Activated CD4-positive, alpha-beta T cell treated with anti-CD3 and anti-CD28 coated beads, Interleukin-2, amount 50 U/mL, for 4 hours (primary cell): ENCODE measurements around the gene MAGEB17.
"Not testable (repeated sequence)": the region's sequence is repeated elsewhere in the genome, so short reads cannot be mapped to it uniquely, and the experiment has no call there.

ENCODE experiments used
- DNase-seq, 2 experiments: peaks; one replicate each; pipeline ENCODE4 v3.0.0-alpha.2; 2020

The MAGEB17 gene

DNA sequence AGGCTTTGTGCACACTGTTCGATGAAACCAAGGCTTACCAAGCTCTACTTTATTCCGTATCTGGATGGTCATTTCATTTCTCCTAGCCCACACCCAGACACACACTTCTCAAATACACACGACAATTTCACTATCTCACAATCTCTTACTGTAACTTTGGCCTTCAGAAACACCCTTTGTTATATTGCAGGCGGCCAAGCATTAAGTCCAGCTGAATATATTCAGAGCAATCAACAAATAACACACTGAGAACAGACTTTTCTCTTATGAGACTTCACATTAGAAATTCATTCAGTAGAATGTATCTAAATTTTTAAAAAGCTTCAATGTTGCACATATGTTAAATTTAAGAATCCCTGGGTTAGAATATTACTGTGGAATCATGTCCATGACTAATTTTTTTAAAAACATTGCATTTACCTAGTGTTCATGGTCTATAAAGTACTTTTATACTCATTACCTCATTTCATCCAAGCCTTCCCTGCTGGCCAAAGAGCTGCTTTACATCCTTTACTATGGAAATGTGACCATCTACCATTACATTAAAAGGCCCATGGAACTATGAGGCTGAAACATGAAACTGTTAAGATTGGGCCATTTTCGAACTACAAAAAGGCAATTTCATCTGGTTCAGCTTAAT is 10.5 kb upstream of the MAGEB17 start:
- no peak for DNase-seq

DNA sequence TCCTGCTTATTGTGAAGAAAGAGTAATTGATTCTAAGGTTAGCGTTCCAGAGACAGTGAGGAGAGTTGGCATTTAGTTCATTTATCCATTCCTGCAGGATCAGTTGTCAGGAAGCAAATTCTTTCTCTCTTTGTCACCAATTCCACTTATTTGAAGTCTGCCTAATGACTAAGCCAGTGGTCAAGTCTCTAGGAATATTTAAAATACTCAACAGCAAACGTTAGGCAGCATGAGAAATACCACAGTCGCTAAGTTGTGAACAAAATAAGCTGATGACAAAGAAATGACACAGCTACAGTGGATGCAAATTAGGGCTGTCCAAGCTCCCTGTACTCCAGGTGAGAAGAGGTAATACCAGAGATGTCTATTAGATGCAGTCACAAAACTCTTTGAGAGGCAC is 6.6 kb upstream of the MAGEB17 start:
- DNase-seq = no peak

DNA sequence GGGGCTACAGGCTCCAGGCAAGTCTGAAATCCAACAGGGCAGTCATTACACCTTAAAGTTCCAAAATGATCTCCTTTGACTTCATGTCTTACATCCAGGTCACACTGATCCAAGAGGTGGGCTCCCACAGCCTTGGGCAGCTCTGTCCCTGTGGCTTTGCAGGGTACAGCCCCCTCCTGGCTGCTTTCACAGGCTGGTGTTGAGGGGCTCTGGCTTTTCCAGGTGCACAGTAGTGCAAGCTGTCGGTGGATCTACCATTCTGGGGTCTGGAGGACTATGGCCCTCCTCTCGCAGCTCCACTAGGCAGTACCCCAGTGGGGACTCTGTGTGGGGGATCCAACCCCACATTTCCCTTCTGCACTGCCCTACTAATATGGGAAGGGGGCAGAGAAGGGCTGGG is 6.1 kb upstream of the MAGEB17 start:
- DNase-seq = not testable (repeated sequence)

DNA sequence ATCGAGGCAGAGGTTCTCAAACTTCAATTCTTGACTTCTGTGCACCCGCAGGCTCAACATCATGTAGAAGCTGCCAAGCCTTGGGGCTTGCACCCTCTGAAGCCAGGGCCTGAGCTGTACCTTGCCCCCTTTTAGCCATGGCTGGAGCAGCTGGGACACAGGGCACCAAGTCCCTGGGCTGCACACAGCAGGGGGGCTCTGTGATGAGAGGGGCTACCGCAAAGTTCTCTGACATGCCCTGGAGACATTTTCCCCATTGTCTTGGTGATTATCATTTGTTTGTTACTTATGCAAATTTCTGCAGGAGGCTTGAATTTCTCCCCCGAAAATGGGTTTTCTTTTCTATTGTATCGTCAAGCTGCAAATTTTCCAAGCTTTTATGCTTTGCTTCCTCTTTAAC is 4.9 kb upstream of the MAGEB17 start:
- no peak for DNase-seq

DNA sequence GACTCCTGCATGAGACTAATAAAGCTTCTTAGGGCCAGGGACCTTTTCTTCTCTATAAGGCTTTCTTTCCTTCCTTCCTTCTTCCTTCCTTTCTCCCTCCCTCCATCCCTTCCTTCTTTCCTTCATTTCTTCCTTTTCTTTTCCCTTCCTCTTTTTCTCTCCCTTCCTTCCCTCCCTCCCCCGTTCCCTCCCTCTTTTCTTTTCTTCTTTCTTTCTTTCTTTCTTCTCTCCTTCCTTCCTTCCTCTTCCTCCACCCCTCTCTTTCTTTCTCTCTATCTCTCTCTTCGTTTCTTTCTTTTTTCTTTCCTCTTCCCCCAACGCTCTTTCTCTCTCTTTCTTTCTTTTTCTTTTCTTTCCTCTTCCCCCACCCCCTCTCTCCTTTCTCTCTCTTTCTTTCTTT is 2.5 kb upstream of the MAGEB17 start:
- no peak for DNase-seq

DNA sequence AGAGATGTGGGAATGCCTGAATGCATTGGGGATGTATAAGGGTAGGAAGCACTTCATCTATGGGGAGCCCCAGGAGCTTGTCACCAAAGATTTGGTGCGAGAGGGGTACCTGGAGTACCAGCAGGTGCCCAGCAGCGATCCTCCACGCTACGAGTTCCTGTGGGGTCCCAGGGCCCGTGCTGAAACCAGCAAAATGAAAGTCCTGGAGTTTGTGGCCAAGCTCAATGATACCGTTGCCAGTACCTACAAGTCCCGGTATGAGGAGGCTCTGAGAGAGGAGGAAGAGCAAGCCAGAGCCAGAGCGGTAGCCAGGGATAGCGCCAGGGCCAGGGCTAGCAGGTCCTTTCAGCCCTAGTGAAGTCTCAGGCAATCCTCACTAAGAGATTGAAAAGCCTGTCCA is 3.8 kb downstream of the MAGEB17 start:
- DNase-seq = no peak

DNA sequence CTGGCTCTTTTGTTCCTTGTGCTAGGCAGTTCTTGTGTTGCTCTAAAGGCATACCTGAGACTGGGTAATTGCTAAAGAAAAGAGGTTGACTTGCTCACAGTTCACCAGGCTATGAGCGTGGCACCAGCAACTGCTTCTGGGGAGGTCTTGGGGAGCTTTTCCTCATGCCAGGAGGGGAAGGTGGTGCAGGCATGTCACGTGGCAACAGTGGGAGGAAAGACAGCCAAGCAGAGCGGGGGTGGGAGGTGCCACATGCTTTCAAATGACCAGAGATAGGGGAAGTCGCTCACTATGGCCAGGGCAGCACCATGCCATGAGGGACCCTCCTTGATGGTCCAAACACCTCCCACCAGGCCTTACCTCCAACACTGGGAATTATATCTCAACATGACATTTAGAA is 4.7 kb downstream of the MAGEB17 start:
- DNase-seq = no peak

DNA sequence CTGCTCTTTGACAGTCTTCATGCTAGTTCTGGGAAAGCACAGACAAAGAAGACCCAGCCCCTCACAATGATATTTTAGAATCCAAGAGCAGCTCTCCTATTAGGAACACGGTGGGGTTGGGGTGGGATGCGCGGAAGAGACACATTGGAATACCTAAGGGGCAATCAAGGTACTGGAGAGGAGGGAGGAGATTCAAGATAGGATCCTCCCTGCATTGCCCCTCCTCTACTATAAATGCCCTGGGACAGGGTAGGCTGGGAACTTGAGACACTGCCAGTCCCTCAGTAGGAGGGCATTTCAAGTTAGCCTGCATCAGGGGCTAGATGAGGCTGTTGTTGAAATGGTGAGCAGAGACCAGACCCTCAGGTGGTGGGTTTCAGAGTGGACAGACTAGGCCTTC is 5.1 kb downstream of the MAGEB17 start:
- DNase-seq = no peak

DNA sequence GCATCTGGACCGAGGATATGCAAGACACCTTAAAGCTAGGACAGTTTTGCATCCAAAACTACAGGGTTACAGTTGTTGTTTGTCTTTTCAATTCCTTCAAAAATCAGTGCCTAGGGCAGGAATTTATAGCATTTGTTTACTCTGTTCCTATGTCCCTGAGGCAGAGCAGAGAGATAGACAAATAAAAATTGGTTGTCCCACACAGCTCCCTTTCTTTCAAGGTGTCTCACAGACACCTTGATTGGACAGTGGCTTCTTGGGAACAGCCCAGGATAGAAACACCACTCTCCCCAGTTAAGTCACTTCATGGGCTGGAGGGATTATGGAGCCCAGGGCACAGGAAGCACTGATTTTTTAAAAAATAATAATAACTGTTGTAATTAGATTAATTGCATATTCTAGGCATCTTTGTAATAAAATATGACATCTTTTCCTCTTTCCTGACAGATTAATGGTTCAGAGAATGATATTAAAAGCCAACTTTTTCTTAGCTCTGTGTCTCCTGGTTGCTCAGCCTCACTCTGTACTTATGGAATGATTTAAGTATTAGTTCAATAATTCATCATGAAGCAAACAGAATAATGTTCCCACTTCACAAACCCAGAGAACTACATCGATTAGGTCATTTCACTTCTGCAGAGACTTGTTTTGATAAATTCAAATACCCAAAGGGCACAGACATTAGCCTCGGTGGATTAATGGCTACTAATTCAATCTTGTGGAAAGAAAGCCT is 8.2 kb downstream of the MAGEB17 start:
- DNase-seq = no peak

DNA sequence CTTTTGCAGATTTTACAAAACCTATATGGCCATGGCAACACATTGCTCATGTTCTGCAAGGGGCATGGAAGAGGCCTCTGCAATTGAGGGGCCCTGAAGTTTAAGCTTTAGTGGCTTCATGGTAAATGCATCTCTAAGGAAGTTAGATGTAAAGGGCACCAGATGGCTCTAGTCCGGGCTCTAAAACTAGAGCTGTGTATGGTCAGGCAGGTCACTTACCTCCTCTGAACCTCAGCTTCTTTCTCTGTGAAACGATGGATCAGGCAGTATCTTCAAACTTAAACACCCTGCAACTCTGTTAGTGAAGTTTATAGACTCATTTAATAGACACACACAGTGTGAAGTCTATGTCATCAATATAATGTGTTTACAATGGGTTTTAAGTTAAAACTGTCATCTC is 10.0 kb downstream of the MAGEB17 start:
- DNase-seq = no peak

DNA sequence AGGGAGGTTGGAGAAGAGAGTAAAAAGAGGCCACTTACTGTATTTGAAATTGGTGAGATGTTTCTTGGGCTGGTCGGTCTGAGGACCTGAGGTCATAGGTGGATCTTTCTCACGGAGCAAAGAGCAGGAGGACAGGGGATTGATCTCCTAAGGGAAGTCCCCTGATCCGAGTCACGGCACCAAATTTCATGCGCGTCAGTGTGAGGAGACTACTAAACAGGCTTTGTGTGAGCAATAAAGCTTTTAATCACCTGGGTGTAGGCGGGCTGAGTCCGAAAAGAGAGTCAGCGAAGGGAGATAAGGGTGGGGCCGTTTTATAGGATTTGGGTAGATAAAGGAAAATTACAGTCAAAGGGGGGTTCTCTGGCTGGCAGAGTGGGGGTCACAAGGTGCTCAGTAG is 16.6 kb downstream of the MAGEB17 start:
- not testable (repeated sequence) for DNase-seq

DNA sequence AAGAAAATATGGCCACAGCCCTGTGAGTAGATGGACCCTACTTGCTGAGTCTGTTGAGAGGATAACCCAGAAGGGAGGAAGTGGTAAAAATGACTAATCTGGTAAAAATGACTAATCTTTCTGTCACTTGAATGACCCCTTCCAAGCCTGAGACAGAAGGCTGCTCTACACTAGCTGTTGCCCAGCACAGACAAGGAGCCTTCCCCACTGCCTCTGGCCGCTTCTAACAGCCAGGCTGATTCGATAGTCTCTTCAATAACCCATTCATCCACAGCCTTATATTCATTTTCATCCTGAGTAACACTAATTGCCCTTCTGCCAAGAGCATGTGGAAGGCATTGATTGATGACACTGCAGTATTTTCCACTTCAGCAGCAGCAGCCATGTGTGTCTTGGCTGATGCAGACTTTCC is 18.4 kb downstream of the MAGEB17 start:
- no peak for DNase-seq

DNA sequence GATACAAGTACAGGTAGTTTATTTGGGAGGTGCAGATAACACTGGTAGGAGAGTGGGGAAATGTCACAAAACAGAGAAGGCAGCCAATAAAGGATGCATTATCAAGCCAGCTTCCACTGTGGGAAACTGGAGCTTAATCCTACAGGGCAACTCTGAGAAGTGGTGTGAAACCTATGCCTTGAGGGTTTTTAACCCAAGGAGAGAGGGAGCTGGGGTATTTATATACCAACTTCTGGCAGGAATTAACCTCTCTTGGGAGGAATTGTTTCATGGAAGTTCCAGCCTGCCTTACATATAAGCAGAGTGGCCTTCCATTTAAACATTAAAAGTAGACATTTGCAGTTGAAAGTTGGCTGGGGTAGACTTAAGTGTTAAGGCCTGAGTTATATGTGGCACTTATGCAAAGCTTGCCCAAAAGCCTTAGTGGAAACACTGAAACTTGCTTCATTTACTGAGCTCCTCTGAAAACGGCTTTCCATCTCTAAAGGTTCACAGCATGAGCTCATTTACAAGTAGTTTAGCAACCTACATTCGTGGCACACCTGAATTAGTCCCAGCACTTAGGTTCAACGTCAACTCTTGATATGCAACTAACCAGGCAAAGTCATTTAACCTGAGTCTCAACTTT is 19.2 kb downstream of the MAGEB17 start:
- no peak for DNase-seq

DNA sequence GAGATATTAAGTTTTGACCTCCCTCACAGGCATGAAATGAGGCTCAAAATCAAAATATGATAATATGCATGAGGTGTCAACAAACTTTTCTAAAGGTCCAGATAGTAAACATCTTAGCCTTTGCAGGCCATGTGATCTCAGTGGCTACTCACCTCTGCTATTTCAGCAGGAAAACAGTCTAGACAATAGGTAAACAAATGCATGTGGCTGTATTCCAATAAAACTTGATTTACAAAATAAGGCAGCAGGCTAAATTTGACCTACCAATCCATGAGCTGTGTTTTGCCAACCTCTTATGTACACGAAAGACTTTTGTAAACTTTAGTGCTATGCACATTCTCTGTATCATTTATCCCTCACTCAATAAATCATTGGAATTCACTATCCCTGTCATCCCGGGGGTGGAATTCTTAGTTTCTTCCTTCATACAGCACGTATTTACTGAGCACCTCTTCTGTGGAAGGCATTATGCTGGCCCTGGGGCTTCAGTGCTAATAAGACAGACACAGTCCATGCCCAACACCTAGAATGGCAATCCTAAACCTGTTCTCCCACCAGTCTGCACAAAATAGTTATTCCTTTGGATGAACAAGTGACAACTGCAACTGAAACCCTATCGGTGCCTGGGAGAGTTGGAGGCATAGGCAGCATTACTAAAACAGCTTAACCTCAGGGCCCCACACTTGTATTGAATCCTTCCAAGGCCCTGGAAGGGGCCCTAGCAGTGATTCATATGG is 19.9 kb downstream of the MAGEB17 start:
- DNase-seq = no peak

DNA sequence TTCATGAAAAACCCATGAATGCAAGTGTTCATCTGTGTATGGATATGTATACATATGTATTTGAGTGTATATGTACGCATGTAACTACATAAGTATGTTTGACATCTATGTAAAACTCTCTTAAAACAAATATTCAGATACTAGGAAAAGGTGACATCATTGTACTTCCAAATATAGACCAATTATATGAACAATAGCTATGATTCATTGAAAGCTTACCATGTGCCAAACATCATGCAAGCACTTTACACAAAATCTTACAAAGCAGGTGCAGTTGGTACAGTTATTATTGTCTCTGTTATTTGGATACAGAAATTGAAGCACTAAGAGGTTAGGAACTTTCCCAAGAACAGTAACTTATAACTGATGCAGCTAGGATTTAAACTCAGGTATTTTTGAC is 21.4 kb downstream of the MAGEB17 start:
- no peak for DNase-seq

DNA sequence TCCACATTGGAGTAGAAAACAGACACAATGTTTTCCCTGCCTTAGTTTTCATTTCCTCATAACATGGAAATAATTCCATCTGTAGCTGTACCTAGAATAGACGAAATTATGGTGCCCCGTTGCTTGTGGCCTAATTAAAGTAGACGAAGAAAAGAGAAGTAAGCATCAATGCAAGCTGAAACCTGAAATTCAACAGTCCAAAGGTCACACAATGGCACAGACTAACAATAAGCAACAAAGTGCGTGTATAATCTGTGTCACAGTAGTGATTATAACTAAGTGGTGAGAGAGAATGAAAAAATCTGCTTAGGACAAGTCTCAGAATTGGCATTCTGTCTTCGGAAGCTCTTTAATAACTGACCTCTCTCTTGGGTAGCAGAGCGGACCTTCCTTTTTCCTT is 24.3 kb downstream of the MAGEB17 start:
- no peak for DNase-seq

DNA sequence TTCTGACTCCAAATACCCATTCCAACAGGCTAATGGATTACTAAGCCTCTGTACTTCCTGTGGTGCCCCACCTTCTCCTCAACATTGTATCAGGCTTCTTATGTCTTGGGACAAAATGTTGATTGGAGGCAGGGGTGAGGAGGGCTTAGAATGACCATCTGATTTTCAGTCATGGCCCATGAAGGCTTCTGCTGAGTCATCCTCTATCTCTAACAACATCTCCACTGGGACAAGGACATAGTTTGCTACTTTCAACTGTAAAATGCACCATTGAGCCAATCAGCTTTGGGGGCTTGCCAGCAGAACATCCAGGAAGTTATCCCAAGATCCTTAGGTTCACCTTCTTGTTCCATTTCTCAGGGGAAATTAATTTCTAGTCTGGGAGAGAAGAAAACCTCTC is 29.5 kb downstream of the MAGEB17 start:
- no peak for DNase-seq

DNA sequence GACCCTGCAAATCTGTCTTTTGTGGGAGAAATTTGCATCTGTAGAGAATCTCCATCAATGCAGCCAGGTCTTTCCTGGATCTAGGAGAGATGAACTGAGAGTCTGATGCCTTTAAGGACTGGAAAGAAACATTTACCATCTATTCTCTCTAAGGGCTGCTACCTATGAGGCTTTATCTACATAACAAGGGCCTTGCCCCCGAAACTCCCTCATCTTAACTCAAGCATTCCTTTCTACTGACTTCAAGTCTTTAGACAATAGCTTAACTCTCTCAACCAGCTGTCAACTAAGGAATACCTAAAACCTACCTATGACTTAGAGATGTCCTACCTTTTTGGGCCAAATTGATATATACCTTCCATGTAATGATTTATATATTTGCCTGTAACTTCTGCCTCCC is 32.1 kb downstream of the MAGEB17 start:
- DNase-seq = no peak

DNA sequence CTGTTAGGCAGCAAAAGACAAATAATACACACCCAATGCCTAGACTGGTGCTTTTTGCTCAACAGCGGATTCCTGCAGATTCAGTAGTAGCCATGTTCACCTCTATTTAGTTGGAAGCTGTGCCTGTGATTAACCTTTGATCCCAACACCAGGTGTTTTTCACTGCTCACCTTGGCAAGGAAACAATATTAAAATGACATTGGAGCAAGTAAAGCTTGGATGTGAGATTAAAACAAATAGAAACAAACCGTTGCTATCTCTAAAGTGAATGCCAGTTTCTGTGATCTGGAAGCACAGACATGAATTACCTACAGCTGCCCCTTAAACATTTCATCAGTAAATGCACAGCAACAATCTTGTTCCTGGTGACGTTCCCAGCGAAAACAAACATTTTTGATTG is 35.7 kb downstream of the MAGEB17 start:
- DNase-seq = no peak

DNA sequence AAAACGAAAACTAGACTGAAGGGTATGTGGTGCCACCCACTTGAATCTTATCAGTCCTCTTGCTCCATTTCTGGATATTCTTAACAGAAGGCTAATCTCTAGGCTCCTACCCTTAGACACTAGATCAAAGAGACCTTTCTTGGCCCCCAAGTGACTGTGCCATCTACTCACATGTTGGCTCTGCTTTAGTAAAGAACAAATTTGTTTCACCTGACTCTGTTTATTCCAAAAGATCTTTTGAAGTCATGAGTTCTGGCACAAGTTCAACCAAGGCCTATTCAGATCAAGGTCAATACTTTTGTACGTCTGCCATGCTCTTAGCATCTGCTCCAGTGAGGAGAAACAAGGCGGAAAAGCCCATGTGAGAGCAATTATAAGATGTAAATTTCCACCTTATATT is 37.3 kb downstream of the MAGEB17 start:
- no peak for DNase-seq

DNA sequence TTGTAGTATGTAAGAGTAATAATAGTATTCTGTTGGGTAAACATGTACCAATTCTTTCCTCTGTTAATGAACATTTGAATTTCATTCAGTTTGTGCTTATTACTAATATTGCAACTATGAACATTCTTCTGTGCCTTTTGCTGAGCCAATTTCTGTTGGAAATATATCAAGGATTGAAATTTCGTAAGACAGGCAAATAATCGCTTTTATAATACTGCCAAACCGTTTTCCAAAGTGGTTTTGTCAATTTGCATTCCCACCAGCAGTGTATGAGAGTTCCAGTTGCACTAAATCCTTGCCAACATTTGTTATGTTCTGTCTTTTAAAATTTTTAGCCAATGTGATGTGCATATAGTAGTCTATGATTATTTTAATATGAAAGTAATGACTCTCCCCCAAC is 38.6 kb downstream of the MAGEB17 start:
- DNase-seq = no peak

DNA sequence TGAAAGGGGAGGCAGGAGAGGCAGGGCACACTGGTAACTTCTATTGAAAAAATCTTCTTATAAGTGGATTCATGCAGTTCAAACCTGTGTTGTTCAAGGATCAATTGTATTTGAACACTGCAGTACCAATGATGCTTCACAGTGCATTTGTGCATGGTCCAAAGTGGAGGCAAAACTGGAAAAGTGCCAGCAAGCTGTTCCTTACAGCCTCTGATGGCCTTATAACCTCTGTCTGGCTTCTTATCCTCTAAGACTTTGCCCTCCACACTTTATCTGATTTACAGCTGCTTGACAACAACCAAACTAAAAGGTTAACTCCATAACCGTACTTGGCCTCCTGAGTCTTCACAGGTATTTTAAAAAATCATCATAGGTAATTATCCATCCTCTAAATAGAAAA is 40.4 kb downstream of the MAGEB17 start:
- DNase-seq = no peak

DNA sequence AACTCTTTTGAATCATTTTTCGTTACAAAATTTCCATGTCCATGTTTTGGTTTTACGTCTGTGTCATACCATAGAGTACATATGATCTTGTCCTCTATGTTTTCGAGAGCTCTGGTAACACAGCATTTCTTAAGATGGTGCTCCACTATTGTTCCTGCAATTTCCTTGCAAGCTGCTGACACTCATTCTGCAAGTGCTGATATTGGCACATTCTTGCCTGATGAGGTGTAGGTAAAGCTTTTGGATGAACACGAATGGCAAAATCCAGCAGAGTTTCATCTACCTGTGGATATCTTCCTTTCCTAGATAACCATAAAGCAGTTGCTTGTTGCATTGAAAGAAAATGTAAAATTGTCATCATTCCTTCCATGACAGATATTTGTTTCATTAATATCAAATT is 41.3 kb downstream of the MAGEB17 start:
- no peak for DNase-seq

DNA sequence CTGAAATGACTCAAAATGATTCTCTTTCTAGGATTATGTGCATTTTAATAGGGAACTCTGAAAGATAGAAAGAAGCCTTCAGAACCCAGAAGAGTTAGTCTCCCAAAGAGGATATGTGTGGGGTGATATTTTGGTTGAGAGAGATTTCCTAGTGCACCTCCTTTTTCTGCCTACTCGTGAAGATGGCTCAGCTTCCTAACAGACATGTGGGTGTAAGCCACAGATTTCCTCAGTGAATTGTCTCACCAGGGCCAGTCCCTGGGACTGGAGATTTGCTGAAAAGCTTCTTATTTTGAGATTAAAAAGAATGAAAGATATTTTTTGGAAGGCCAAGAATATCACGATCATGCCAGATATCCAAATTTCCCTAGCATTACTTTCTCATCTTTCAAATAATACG is 42.8 kb downstream of the MAGEB17 start:
- no peak for DNase-seq
